ENCODE data around the gene EMSY.

GRCh38 chr11:76591416-76591815, 146.6 kb downstream of the EMSY start:
- TF ChIP-seq POLR2A (IDR thresholded peaks at IDR 0.05) (no peak), CTCF (IDR thresholded peaks at IDR 0.05) (no peak)

Measured in testis (tissue), 2 donors.